Loucy (cell line): Measurements from ENCODE around the gene MGP.

Experiments
- H2AFZ ChIP-seq: fragments of 200-600 bp; sonication (generic); 2 replicates; pipeline ENCODE4 v1.6.0; 2016; ENCODE audit warnings: antibody characterized with exemption, mild to moderate bottlenecking, low read length, moderate library complexity
- H3F3A ChIP-seq: fragments of 200-600 bp; 2 replicates; pipeline ENCODE4 v1.6.0; 2016; ENCODE audit warnings: antibody characterized with exemption, low read depth, mild to moderate bottlenecking
- H3K27me3 ChIP-seq: fragments of 200-600 bp; sonication (generic); 2 replicates; pipeline ENCODE4 v1.6.1; 2014; ENCODE audit warnings: low read length, mild to moderate bottlenecking; ENCODE audit not compliant: insufficient read depth, poor library complexity, severe bottlenecking
- H3K36me3 ChIP-seq: fragments of 200-600 bp; sonication (generic); 2 replicates; pipeline ENCODE4 v1.6.1; 2016; ENCODE audit warnings: low read length; ENCODE audit not compliant: insufficient read depth
- H3K4me1 ChIP-seq: fragments of 200-600 bp; sonication (generic); 2 replicates; pipeline ENCODE4 v1.5.1; 2014; ENCODE audit warnings: low read length, mild to moderate bottlenecking; ENCODE audit not compliant: insufficient read depth, poor library complexity, severe bottlenecking
- H3K4me2 ChIP-seq: fragments of 200-600 bp; sonication (generic); 2 replicates; pipeline ENCODE4 v1.6.0; 2014; ENCODE audit warnings: antibody characterized with exemption, low read length, low read depth, mild to moderate bottlenecking; ENCODE audit not compliant: poor library complexity, severe bottlenecking
- H3K4me3 ChIP-seq: fragments of 200-600 bp; sonication (generic); 2 replicates; pipeline ENCODE4 v1.5.1; 2014; ENCODE audit warnings: low read length, mild to moderate bottlenecking, mixed read lengths; ENCODE audit not compliant: poor library complexity, severe bottlenecking
- H3K79me2 ChIP-seq: fragments of 200-600 bp; sonication (generic); 2 replicates; pipeline ENCODE4 v1.6.1; 2014; ENCODE audit warnings: low read length; ENCODE audit not compliant: insufficient read depth
- H3K9ac ChIP-seq: fragments of 200-600 bp; sonication (generic); 2 replicates; pipeline ENCODE4 v1.6.0; 2014; ENCODE audit warnings: mild to moderate bottlenecking, low read depth, low read length, moderate library complexity; ENCODE audit not compliant: poor library complexity, severe bottlenecking
- H3K9me2 ChIP-seq: fragments of 200-600 bp; sonication (generic); replicated peaks from 2 replicates; pipeline ENCODE4 v1.6.1; 2016; ENCODE audit warnings: low read depth, low read length, mixed read lengths
- H3K9me3 ChIP-seq: fragments of 200-600 bp; sonication (generic); 2 replicates; pipeline ENCODE4 v1.6.1; 2014; ENCODE audit warnings: mild to moderate bottlenecking, antibody characterized with exemption, low read length, low read depth; ENCODE audit not compliant: insufficient read depth
- H4K20me1 ChIP-seq: fragments of 200-600 bp; sonication (generic); 2 replicates; pipeline ENCODE4 v1.6.0; 2014; ENCODE audit warnings: antibody characterized with exemption, low read length, mild to moderate bottlenecking; ENCODE audit not compliant: insufficient read depth, poor library complexity, severe bottlenecking
- EZH2phosphoT487 ChIP-seq: fragments of 200-600 bp; IDR thresholded peaks from 2 replicates; pipeline ENCODE4 v1.6.1; 2018; ENCODE audit warnings: antibody characterized with exemption, mild to moderate bottlenecking, moderate library complexity, borderline replicate concordance
- TF ChIP-seq, protein P1 (sequence below): fragments of 200-600 bp; sonication (generic); conservative IDR thresholded peaks from 2 replicates; pipeline ENCODE4 v1.5.1; 2014; ENCODE audit warnings: mild to moderate bottlenecking, antibody characterized with exemption, low read length

Gene MGP

DNA sequence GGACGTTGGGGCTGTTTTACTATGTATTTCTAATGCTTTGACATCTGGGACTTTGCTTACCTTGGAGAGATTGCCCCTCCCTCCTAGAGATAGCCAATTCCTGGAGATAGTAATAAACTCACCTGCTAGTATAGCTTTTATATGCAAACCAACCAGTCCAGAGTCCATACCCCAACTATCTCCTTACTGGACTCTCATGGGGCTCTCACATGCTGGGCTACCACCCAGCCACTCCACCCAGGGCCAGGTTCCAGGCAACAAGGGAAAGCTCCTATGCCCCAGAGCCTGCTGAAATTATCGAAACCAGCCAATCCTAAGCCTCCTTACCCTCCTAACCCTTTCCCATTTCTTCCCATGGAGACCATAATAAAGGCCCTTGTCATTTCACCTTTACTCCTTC is 25.5 kb upstream of the MGP start:
- peaks cover 13% of the 10 kb centered on the region for H3K4me1 ChIP-seq
- no peak overlapping the region for H3K9ac ChIP-seq
- H4K20me1 ChIP-seq = no peaks in the 10 kb centered on the region

DNA sequence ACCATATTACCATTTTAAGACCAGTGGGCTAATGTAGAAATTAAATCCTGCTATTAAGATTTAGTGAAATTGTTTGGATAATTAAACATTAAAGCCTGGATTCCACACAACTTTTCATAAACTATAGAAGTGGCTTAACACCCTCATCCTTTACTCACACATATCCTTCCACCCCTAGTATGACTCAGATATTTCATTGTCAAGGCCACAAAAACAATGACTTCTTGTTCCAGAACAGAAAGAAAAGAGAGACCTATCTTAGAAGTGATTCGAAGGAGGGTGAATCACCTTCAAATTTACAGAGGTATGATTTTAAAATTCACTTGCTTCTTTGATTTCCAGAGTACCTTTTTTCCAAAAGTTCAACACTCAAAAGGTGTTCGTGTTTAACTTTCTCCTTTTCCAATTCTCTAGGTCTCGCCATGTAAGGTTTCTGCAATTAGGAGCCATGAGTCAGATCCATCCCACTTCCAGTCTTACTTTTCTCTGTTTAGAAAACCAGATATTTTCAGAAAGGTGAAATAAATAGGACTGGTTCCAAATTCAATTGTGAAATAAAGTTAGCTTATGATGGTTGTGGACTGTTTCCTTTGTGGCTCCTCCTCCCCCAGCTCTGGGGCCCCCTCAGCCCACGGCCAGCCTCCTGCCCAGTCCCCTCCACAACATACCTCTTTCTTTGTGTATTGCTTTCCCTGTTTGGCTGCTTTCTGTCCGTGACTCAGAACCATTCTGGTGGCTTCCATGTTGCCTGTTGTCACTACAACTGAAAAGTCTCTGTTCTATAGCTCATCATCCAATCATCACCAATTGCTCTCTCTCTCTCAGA is 24.6 kb upstream of the MGP start:
- Histone ChIP-seq H3K9me3 (no peaks in the 10 kb centered on the region), H3K79me2 (no peaks in the 10 kb centered on the region), H3K27me3 (no peaks in the 10 kb centered on the region), H3K4me2 (no peak overlapping the region), H4K20me1 (no peaks in the 10 kb centered on the region), H3K9ac (no peak overlapping the region), H3K4me3 (no peak overlapping the region), H3F3A (no peaks in the 10 kb centered on the region), H2AFZ (no peak overlapping the region), H3K4me1 (peaks cover 13% of the 10 kb centered on the region), H3K36me3 (peaks cover 7% of the 10 kb centered on the region; the same call in 1 of the 2 replicates), H3K9me2 (no peaks in the 10 kb centered on the region)
- no peak for TF ChIP-seq EZH2phosphoT487
- TF ChIP-seq, protein P1, sequence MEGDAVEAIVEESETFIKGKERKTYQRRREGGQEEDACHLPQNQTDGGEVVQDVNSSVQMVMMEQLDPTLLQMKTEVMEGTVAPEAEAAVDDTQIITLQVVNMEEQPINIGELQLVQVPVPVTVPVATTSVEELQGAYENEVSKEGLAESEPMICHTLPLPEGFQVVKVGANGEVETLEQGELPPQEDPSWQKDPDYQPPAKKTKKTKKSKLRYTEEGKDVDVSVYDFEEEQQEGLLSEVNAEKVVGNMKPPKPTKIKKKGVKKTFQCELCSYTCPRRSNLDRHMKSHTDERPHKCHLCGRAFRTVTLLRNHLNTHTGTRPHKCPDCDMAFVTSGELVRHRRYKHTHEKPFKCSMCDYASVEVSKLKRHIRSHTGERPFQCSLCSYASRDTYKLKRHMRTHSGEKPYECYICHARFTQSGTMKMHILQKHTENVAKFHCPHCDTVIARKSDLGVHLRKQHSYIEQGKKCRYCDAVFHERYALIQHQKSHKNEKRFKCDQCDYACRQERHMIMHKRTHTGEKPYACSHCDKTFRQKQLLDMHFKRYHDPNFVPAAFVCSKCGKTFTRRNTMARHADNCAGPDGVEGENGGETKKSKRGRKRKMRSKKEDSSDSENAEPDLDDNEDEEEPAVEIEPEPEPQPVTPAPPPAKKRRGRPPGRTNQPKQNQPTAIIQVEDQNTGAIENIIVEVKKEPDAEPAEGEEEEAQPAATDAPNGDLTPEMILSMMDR = no peak

More for the DNA sequence above, 25.5 kb upstream of the MGP start:
- Histone ChIP-seq H3K4me3 (no peak overlapping the region), H3F3A (no peaks in the 10 kb centered on the region), H3K27me3 (no peaks in the 10 kb centered on the region), H3K9me3 (no peaks in the 10 kb centered on the region), H3K9me2 (no peaks in the 10 kb centered on the region), H3K36me3 (peaks cover 7% of the 10 kb centered on the region; the same call in 1 of the 2 replicates), H3K79me2 (no peaks in the 10 kb centered on the region), H3K4me2 (no peak overlapping the region), H2AFZ (no peak overlapping the region)
- no peak for TF ChIP-seq EZH2phosphoT487
- TF ChIP-seq, protein P1 = no peak

DNA sequence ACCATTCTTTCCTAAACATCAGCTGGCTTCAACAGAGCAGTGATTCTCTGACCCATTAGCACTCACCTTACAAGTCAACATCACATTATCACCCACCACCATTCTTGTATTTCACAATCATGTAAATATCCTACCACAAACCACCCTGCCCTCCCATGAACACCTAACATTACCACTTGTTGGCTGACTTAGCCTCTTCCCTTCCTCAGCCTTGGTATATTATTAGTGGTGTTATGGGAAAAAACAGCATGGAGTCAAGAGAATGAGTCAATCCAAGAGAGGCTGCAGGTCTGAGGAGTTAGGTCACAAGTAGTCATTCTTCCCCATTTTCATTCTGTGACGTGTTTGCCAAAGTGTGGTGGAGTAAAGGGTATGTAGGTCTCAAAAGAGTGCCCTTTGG is 22.3 kb upstream of the MGP start:
- Histone ChIP-seq H3K9me3 (no peaks in the 10 kb centered on the region), H3K9ac (no peak overlapping the region), H3K4me2 (no peak overlapping the region), H3K36me3 (no peaks in the 10 kb centered on the region), H3K4me3 (no peak overlapping the region), H2AFZ (no peak overlapping the region), H3K9me2 (no peaks in the 10 kb centered on the region), H3K79me2 (no peaks in the 10 kb centered on the region), H4K20me1 (no peaks in the 10 kb centered on the region), H3F3A (no peaks in the 10 kb centered on the region), H3K27me3 (no peaks in the 10 kb centered on the region), H3K4me1 (peaks cover 27% of the 10 kb centered on the region)
- TF ChIP-seq EZH2phosphoT487 = no peak
- TF ChIP-seq, protein P1 = no peak
